NCI-H2196 (cell line): Measurements from ENCODE around the gene EIF5.

Source experiments
- DNase-seq: peaks from one replicate; lab custom pipeline; 2025; ENCODE audit not compliant: unreplicated experiment; lab: John Stamatoyannopoulos, UW

EIF5 gene

DNA sequence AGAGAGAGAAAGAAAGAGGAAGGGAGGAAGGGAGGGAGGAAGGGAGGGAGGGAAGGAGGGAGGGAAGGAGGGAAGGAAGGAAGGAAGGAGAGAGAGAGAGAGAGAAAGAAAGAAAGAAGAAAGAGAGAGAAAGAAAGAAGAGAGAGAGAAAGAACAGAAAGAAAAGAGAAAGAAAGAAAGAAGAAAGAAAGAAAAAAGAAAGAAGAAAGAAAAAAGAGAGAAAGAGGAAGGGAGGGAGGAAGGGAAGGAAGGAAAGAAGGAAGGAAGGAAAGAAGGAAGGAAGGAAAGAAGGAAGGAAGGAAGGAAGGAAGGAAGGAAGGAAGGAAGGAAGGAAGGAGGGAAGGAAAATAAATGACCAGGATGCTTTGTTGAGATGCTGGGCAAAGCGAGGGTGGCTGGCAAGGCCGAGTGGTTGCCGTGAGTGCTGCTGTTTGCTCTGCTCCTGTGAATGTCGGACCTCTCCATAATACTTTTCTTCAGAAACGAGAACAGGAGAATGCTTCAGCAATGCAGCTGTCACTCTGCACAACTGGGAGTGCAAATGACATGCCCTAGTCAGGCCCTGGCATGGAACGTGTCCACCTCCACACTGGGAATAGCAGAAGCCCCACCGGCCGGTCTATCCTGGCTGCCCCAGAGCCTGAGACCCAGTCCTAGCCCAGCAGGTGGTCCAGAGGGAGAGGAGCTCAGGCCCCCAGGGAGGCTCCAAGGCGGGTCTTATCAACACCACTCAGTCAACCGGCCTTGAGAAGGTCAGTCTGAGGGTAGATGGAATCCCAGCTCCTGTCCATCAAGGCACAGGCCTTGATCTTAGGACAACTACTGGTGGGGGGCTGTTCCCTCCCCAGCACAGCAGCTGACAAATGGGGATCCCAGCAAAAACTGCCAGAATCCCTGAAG lies 25.1 kb upstream of the EIF5 start:
- DNase-seq, result no peak

GRCh38 chr14:103310576-103311095 lies 23.4 kb upstream of the EIF5 start:
- no peak for DNase-seq

DNA sequence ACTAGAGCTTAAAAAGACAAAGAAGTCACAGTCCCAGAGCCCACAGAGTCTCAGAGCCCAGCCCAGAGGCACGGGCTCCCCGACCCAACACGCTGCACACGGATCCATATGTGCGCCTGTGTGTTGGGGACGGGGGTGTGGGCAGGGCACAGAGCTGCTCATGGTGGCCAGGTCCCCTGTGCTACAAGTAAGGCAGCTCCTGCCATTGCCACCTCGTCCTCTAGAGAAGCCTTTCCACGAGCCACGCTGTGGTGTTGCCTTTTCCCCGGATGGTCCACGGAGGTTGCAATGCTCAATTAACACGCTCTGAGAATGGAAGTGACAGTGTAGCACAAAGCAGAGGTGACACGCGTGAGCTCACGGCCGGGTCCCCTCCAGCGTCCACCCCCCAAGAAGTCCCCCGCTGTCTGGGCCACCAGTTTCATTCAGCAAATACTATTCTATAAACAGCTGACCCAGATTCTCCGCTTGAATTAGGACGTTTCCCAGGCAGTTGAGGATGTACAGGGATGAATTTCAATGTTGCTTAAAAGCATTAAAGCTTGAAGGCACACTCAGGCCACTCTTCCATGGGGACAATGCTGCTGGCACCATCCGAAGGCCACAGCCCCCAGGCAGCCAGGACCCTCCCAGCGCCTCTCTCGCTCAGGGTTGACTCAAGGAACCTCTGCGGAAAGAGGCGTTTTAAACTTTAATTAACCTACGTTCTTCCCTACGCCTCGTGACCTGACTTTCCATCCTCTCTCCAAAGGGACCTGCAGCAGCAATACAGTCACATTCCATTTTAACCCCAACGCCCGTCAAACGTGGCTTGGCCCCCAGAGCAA lies 22.7 kb upstream of the EIF5 start:
- DNase-seq, result no peak

GRCh38 chr14:103312006-103312635 lies 21.9 kb upstream of the EIF5 start:
- DNase-seq, result no peak

DNA sequence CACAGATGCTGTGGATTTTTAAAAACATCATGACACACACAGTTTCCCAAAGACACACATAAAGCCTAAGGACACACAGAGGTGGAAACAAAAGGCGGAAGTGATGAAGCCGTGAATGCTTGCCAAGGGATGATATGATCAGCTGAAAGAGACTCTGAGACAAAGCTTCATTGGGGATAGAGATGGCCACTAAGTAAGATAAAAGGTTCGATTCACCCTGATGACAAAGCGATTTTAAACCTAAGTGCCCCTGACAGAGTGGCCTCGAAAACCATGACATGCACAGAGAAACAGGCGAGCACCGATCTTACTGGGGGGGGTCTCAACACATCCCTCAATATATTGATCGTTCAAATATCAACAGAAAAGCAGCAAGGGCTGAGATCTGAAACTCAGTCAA lies 20.3 kb upstream of the EIF5 start:
- DNase-seq, result no peak

GRCh38 chr14:103314496-103315277 lies 19.4 kb upstream of the EIF5 start:
- DNase-seq, result no peak

DNA sequence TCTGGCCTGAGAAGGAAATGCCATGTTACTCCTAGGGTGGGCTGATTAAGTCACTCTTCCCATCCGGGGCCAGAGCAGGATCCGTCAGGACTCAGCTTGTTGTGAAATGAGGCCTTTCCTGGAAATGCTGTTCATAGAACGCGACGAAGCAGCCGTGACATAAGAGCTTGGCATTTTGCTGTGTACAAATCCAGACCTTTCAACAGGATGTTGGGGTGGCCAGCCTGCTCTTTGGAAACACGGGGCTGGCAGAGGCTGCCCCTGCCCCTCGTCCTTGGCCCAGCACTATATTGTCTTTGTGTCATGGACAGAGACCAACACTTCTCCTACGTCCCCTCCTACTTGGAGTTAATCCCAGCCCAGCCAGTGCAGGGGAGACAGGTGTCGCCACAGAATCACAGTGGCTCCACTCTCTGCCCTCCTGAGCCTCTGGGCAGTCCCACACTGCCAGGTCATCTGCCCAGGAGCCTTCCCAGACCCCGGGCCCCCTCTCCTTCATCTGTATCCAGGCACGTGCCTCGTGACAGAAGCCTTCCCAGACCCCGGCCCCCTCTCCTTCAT lies 18.6 kb upstream of the EIF5 start:
- no peak for DNase-seq

- DNase-seq, result no peak
These were observed 18.1 kb upstream of the EIF5 start for GRCh38 chr14:103315941-103316340.

- no peak for DNase-seq
These were observed 17.3 kb upstream of the EIF5 start for GRCh38 chr14:103316721-103317121.

GRCh38 chr14:103317251-103317650 lies 16.8 kb upstream of the EIF5 start:
- DNase-seq, result no peak

- no peak for DNase-seq
These were observed 16.0 kb upstream of the EIF5 start for GRCh38 chr14:103317976-103318580.

- DNase-seq, result no peak
These were observed 15.2 kb upstream of the EIF5 start for GRCh38 chr14:103318750-103319419.

GRCh38 chr14:103319422-103319821 lies 14.6 kb upstream of the EIF5 start:
- no peak for DNase-seq

DNA sequence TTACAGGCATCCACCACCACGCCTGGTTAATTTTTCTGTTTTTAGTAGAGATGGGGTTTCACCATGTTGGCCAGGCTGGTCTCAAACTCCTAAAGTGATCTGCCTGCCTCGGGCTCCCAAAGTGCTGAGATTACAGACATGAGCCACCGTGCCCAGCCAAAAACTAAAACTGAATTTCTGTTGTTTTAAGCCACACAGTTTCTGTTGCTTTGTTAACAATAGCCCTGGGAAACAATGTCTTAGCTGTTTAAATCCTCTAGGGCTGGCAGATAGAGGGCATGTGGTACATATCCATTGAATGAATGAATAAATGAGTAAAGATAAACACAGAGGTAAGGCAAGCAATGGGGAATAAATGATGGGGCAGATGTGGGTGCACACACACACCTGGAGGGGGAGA lies 8.0 kb upstream of the EIF5 start:
- no peak for DNase-seq

- DNase-seq, result no peak
These were observed 5.1 kb upstream of the EIF5 start for GRCh38 chr14:103328941-103329340.

- DNase-seq, result peak; percentile 19
These were observed 4.4 kb upstream of the EIF5 start for GRCh38 chr14:103329401-103330347.

DNA sequence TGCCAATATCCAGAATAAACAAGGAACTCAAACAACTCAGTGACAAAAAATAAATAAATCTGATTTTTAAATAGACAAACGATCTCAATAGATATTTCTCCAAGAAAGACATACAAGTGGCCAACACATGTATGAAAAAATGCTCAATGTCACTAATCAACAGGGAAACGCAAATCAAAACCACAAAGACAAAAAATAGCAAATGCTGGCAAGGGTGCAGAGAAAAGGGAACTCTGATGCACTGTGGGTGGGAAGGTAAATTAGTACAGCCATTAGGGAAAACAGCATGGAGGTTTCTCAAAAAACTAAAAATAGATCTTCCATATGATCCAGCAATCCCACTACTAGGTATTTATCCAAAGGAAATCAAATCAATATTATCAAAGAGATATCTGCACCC lies 3.5 kb upstream of the EIF5 start:
- no peak for DNase-seq
